Activated CD8-positive, alpha-beta T cell treated with anti-CD3 and anti-CD28 coated beads for 36 hours (primary cell): ENCODE measurements around the gene SLC25A33. TPM values are rescaled to one million over a fixed set of nuclear protein-coding genes. Genes with fewer than 3 reads are reported as not detected.

Experiments used
- ATAC-seq: fragments of 200-7000 bp; cut with Tn5 transposase; one replicate; pipeline ENCODE4 v1.10.0; 2021; ENCODE audit warnings: mild to moderate bottlenecking, moderate library complexity
- CTCF ChIA-PET: fragments of 350-600 bp; sonication (Branson Sonifier 250); formaldehyde crosslinking; loops from one replicate; lab custom pipeline; 2021; ENCODE audit warnings: antibody characterized with exemption; lab: Charles Lee
- POLR2A ChIA-PET: fragments of 350-600 bp; sonication (Branson Sonifier 250); formaldehyde crosslinking; loops from one replicate; lab custom pipeline; 2021; ENCODE audit warnings: antibody characterized with exemption; lab: Charles Lee
- DNase-seq: peaks from one replicate; pipeline ENCODE4 v3.0.0-alpha.2; 2020
- H3K27ac Mint-ChIP-seq: one replicate; pipeline ENCODE4 v1.8.0; 2021; ENCODE audit warnings: mild to moderate bottlenecking, mixed read lengths
- H3K27me3 Mint-ChIP-seq: one replicate; pipeline ENCODE4 v1.8.0; 2021; ENCODE audit warnings: mixed read lengths
- H3K36me3 Mint-ChIP-seq: one replicate; pipeline ENCODE4 v1.8.0; 2021; ENCODE audit warnings: low read depth, mixed read lengths
- H3K4me1 Mint-ChIP-seq: one replicate; pipeline ENCODE4 v1.8.0; 2021; ENCODE audit warnings: low read depth, mixed read lengths
- H3K4me3 Mint-ChIP-seq: one replicate; pipeline ENCODE4 v1.8.0; 2021; ENCODE audit warnings: mild to moderate bottlenecking, moderate library complexity, mixed read lengths
- H3K9me3 Mint-ChIP-seq: one replicate; pipeline ENCODE4 v1.8.0; 2021; ENCODE audit warnings: mixed read lengths
- intact Hi-C: fragments of 100-400 bp; cut with micrococcal nuclease; formaldehyde crosslinking; loops from one replicate; pipeline ENCODE4 v1.10.0; 2022
- total RNA-seq, 2 experiments: library from RNA; stranded (reverse); gene quantifications; one replicate each; pipeline ENCODE4 v1.2.3, GENCODE V29; 2021
- TF ChIP-seq, protein P1 (sequence below): fragments of 200-600 bp; IDR thresholded peaks from one replicate; pipeline ENCODE4 v1.8.0; 2022; ENCODE audit warnings: antibody characterized with exemption, mild to moderate bottlenecking

Gene SLC25A33
- total RNA-seq, 2 experiments from 2014 or later, result 5.7 to 5.9 TPM

DNA sequence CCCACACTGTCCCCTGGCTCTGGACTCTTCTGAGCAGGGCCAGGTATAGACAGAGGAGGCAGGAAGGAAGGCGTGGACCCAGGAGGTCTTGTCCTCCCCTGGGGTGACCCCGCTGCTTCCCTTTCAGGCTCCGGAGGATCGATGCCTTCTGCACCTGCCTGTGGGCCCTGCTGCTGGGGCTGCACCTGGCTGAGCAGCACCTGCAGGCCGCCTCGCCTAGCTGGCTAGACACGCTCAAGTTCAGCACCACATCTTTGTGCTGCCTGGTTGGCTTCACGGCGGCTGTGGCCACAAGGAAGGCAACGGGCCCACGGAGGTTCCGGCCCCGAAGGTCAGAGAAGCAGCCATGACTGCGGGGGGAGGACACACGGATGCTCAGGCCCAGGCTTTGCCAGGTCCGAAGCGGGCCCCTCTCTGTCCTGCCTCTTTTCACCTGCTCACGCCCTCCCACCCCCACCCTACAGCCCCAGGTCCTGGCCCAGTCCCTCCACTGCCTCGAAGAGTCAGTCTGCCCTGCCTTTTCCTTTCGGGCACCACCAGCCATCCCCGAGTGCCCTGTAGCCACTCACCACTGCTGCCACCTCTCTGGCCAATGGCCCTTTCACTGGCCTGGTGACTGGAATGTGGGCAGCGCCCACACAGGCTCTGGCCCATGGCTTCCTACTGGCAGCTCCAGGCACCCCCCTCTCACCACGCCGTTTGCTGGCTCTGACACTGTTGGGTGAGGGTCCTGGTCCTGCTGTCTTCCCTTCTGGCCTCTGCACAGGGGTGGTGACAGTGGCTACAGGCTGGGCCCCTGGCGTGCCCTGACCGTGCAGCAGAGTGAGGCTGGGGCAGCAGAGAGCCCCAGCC is 62.9 kb downstream of the SLC25A33 start:
- CTCF ChIA-PET, result interaction anchor here (1.0 kb wide), 1 partner anchor 13 kb away, joined by 3 read pairs; no protein-coding TSS in a partner anchor
- intact Hi-C loops, result no loop called here
- no peaks in the 10 kb centered on the region for H3K27me3 Mint-ChIP-seq

DNA sequence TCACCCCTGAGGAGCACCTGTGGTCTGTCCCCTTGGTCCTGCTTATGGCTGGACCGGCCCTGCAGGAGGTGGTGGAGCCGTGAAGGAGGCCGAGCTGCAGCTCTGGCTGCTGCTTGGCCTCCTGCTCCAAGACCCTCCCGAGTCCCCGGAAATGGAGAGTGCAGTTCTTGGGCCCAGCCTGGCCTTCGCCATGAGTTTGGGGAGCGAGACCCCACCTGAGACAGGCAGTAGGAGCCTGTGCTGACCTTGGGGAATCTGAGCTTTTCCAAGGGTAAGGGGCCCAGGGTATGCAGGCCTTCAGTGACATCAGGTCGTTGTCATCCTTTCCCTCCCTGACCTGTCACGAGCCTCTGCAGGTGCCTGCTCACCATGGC is 63.5 kb downstream of the SLC25A33 start:
- ChIA-PET CTCF (interaction anchor here (1.0 kb wide), 1 partner anchor 13 kb away, joined by 3 read pairs; no protein-coding TSS in a partner anchor), POLR2A (interaction anchor here (0.8 to 1.8 kb wide), 2 partner anchors 8 to 10 kb away, joined by 3 to 5 read pairs; no protein-coding TSS in a partner anchor)
- Mint-ChIP-seq H3K9me3 (no peaks in the 10 kb centered on the region), H3K4me1 (no peaks in the 10 kb centered on the region), H3K4me3 (no peak overlapping the region), H3K27ac (no peak overlapping the region), H3K36me3 (peaks cover 7% of the 10 kb centered on the region), H3K27me3 (no peaks in the 10 kb centered on the region)
- TF ChIP-seq, protein P1, sequence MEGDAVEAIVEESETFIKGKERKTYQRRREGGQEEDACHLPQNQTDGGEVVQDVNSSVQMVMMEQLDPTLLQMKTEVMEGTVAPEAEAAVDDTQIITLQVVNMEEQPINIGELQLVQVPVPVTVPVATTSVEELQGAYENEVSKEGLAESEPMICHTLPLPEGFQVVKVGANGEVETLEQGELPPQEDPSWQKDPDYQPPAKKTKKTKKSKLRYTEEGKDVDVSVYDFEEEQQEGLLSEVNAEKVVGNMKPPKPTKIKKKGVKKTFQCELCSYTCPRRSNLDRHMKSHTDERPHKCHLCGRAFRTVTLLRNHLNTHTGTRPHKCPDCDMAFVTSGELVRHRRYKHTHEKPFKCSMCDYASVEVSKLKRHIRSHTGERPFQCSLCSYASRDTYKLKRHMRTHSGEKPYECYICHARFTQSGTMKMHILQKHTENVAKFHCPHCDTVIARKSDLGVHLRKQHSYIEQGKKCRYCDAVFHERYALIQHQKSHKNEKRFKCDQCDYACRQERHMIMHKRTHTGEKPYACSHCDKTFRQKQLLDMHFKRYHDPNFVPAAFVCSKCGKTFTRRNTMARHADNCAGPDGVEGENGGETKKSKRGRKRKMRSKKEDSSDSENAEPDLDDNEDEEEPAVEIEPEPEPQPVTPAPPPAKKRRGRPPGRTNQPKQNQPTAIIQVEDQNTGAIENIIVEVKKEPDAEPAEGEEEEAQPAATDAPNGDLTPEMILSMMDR, result no peak
- intact Hi-C loops, result no loop called here
- ATAC-seq (no peak), DNase-seq (no peak)

More for the DNA sequence above, 62.9 kb downstream of the SLC25A33 start:
- Mint-ChIP-seq H3K36me3 (peaks cover 7% of the 10 kb centered on the region), H3K27ac (no peak overlapping the region), H3K4me3 (no peak overlapping the region), H3K4me1 (no peaks in the 10 kb centered on the region), H3K9me3 (no peaks in the 10 kb centered on the region)
- POLR2A ChIA-PET, result interaction anchor here (0.8 kb wide), 1 partner anchor 8 kb away, joined by 3 read pairs; no protein-coding TSS in a partner anchor
- ATAC-seq (no peak), DNase-seq (no peak)
- TF ChIP-seq, protein P1, result no peak

DNA sequence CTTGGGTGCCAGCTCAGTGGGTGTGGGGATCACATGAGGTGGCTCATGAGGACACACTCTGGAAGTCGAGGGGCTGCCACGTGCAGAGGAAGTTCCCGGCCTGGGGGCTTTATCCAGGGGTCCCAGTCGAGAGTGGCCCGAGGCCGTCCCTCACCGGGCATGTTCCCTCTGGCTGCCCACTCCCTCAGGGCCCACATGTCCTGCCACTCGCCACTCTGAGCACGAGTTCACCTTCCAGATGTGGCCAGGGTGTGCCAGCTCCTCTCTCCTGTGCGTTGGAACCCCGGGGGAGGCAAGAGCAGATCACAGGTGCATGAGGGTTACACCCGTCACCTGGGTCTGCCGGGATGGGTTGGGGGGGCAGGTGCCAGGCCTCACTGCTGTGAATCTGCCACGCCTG is 64.0 kb downstream of the SLC25A33 start:
- H3K9me3 Mint-ChIP-seq, result no peaks in the 10 kb centered on the region
- DNase-seq, result no peak
- ChIA-PET CTCF (interaction anchor here (0.7 kb wide), 1 partner anchor 12 kb away, joined by 3 read pairs; no protein-coding TSS in a partner anchor), POLR2A (interaction anchor here (1.8 kb wide), 1 partner anchor 10 kb away, joined by 5 read pairs; no protein-coding TSS in a partner anchor)
- no peak overlapping the region for H3K4me3 Mint-ChIP-seq
- no peak for ATAC-seq
- no peaks in the 10 kb centered on the region for H3K4me1 Mint-ChIP-seq
- H3K27ac Mint-ChIP-seq, result no peak overlapping the region
- TF ChIP-seq, protein P1, result no peak
- peaks cover 7% of the 10 kb centered on the region for H3K36me3 Mint-ChIP-seq
- H3K27me3 Mint-ChIP-seq, result no peaks in the 10 kb centered on the region
- intact Hi-C loops, result no loop called here

DNA sequence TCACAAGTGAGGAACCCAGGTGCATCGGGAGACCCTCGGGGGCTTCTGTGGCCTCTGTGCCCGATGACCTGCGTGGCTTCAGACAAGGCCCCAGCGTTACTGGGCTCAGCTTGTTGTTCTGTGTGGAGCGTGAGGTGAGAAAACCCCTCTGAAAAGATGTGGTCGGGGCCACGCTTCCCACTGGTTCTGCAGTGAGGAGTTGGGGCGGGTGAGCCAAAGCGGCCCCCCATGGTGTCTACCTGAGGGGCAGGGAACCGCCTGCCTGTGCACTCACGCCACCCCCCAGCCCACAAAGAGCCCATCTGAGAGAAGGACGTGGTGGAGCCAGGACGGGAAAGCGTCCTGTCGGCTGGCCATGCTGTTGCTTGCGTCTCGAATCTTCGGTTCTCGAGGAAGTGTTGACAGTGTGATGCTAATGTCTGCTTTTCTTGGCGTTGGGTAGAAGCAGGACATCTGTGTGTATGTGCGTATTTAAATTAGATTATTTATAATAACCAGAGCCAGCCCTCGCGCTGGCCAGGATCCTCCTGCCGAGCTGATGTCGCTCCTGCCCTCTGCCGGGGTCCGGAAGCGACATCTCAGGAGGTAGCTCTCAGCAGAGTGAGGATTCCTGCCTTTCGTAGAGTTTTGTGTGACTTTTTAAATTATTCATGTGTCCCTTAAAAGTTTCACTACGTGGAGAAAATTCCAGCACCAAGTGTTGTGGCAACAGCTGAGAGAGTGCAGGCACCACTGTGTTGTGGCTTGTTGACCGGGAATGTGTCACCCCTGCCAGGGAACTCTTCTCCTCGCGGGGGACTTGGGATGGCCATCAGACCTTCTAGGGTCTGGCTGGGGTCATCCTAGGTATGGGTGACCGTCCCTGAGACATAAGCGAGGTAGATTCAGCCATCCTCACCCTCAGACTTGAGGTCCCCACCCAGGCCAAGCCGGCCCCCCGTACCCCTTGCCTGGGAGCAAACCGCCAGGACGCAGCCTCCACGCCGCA is 64.8 kb downstream of the SLC25A33 start:
- TF ChIP-seq, protein P1, result no peak
- DNase-seq (no peak), ATAC-seq (no peak)
- ChIA-PET POLR2A (interaction anchor here (1.8 kb wide), 1 partner anchor 11 kb away, joined by 5 read pairs; no protein-coding TSS in a partner anchor), CTCF (interaction anchor here (0.7 kb wide), 1 partner anchor 12 kb away, joined by 3 read pairs; no protein-coding TSS in a partner anchor)
- Mint-ChIP-seq H3K9me3 (no peaks in the 10 kb centered on the region), H3K27me3 (no peaks in the 10 kb centered on the region), H3K36me3 (peaks cover 7% of the 10 kb centered on the region), H3K27ac (no peak overlapping the region), H3K4me1 (no peaks in the 10 kb centered on the region), H3K4me3 (no peak overlapping the region)
- intact Hi-C loops, result no loop called here
